HCT116 (cell line): ENCODE data around the gene PFKP. TPM values are rescaled to one million over a fixed set of nuclear protein-coding genes. Genes with fewer than 3 reads are reported as not detected.

ENCODE experiments used
- ATAC-seq: fragments of 200-7000 bp; cut with Tn5 transposase; 2 replicates; pipeline ENCODE4 v1.9.1; 2020; ENCODE audit warnings: mild to moderate bottlenecking, moderate library complexity
- BruUV-seq: library from RNA; stranded (reverse); fragments of 400-500 nt; replicated peaks from 2 replicates; lab custom pipeline; 2021; lab: Mats Ljungman, UMichigan
- CTCF ChIA-PET: fragments of 300-600 bp; sonication (Branson Sonifier 250); formaldehyde crosslinking; loops from one replicate; lab custom pipeline; 2021; ENCODE audit warnings: antibody characterized with exemption; lab: Charles Lee
- POLR2A ChIA-PET: fragments of 300-600, 350-600 bp; sonication (Branson Sonifier 250); formaldehyde crosslinking; loops from one replicate; lab custom pipeline; 2021; ENCODE audit warnings: antibody characterized with exemption; lab: Charles Lee
- RAD21 ChIA-PET, 2 experiments: fragments of 300-600 bp; sonication (Branson Sonifier 250); formaldehyde crosslinking; loops; one replicate each; lab custom pipeline; 2023; ENCODE audit warnings: low total read pairs in 2 of 2; ENCODE audit not compliant: uncharacterized antibody in 2 of 2, unreplicated experiment in 2 of 2, low non-redundant PET in 1 of 2; lab: Charles Lee
- DNase-seq: peaks from one replicate; pipeline ENCODE4 v3.0.0-alpha.2; 2010; ENCODE audit warnings: low read depth, low spot score
- H2AFZ ChIP-seq: fragments of 200-600 bp; shearing (Covaris generic), sonication (generic); 2 replicates; pipeline ENCODE4 v1.6.1; 2017; ENCODE audit warnings: low read depth, mixed run types, mixed read lengths, antibody characterized with exemption, low read length; ENCODE audit not compliant: poor library complexity, severe bottlenecking
- H3K27ac ChIP-seq: 2 replicates; pipeline ENCODE4 v1.5.1; 2012; ENCODE audit warnings: low read depth, low read length
- H3K27me3 ChIP-seq: fragments of 200-600 bp; sonication (generic); 2 replicates; pipeline ENCODE4 v1.6.1; 2016; ENCODE audit warnings: mixed run types, low read length, mixed read lengths; ENCODE audit not compliant: insufficient read depth
- H3K36me3 ChIP-seq, 2 experiments: fragments of 200-500 bp in 1 of 2; fragments of 200-600 bp in 1 of 2; sonication (Bioruptor generic) in 1 of 2; sonication (generic) in 1 of 2; 2 replicates each; pipeline versions ENCODE4 v1.5.1 to v1.6.1; 2014 to 2016; ENCODE audit warnings: low read length in 2 of 2, inconsistent platforms in 1 of 2, mixed read lengths in 1 of 2, mixed run types in 1 of 2; ENCODE audit not compliant: insufficient read depth in 2 of 2, control insufficient read depth in 1 of 2
- H3K4me1 ChIP-seq, 2 experiments: fragments of 200-600 bp in 1 of 2; sonication (generic) in 1 of 2; 2 replicates each; pipeline versions ENCODE4 v1.5.1 to v1.6.1; 2012 to 2017; ENCODE audit warnings: low read length in 2 of 2, inconsistent platforms in 1 of 2, mild to moderate bottlenecking in 1 of 2, mixed read lengths in 1 of 2, mixed run types in 1 of 2, moderate library complexity in 1 of 2; ENCODE audit not compliant: insufficient read depth in 2 of 2, control insufficient read depth in 1 of 2
- H3K4me2 ChIP-seq: fragments of 200-600 bp; sonication (generic); 2 replicates; pipeline ENCODE4 v1.6.1; 2017; ENCODE audit warnings: mixed run types, low read length, mixed read lengths
- H3K4me3 ChIP-seq, 2 experiments: fragments of 200-600 bp in 1 of 2; sonication (generic) in 1 of 2; replicated peaks in 1 of 2; 2 replicates each; pipeline ENCODE4 v1.5.1; 2011 to 2016; ENCODE audit warnings: low read length in 2 of 2, control low read depth in 1 of 2, low read depth in 1 of 2, mild to moderate bottlenecking in 1 of 2, mixed read lengths in 1 of 2, mixed run types in 1 of 2
- H3K79me2 ChIP-seq: fragments of 200-600 bp; sonication (generic); 2 replicates; pipeline ENCODE4 v1.6.1; 2017; ENCODE audit warnings: mild to moderate bottlenecking, mixed run types, low read length, moderate library complexity, mixed read lengths; ENCODE audit not compliant: insufficient read depth
- H3K9ac ChIP-seq: fragments of 200-600 bp; sonication (generic); 2 replicates; pipeline ENCODE4 v1.6.1; 2016; ENCODE audit warnings: low read length, mixed read lengths
- H3K9me2 ChIP-seq: fragments of 200-600 bp; sonication (generic), shearing (Covaris generic); 2 replicates; pipeline ENCODE4 v1.6.1; 2017; ENCODE audit warnings: mixed run types, mild to moderate bottlenecking, moderate library complexity; ENCODE audit not compliant: insufficient read depth
- H3K9me3 ChIP-seq, 2 experiments: fragments of 200-500 bp in 1 of 2; fragments of 200-600 bp in 1 of 2; sonication (Bioruptor generic) in 1 of 2; sonication (generic) in 1 of 2; 2 replicates each; pipeline ENCODE4 v1.6.1; 2014 to 2017; ENCODE audit warnings: low read length in 2 of 2, mixed read lengths in 2 of 2, inconsistent platforms in 1 of 2, low read depth in 1 of 2, mild to moderate bottlenecking in 1 of 2, mixed run types in 1 of 2, moderate library complexity in 1 of 2; ENCODE audit not compliant: control insufficient read depth in 1 of 2, insufficient read depth in 1 of 2
- H4K20me1 ChIP-seq: fragments of 200-600 bp; sonication (generic), shearing (Covaris generic); 2 replicates; pipeline ENCODE4 v1.6.1; 2017; ENCODE audit warnings: mixed run types, mild to moderate bottlenecking, moderate library complexity; ENCODE audit not compliant: insufficient read depth
- ATF3 ChIP-seq: IDR thresholded peaks from 2 replicates; pipeline ENCODE4 v1.6.1; 2012
- CBX3 ChIP-seq: IDR thresholded peaks from 2 replicates; pipeline ENCODE4 v1.6.1; 2012; ENCODE audit warnings: low read depth
- CEBPB ChIP-seq: IDR thresholded peaks from 2 replicates; pipeline ENCODE4 v1.6.1; 2012; ENCODE audit warnings: low read depth
- EGR1 ChIP-seq: IDR thresholded peaks from 2 replicates; pipeline ENCODE4 v1.6.1; 2012; ENCODE audit warnings: low read depth
- ELF1 ChIP-seq: IDR thresholded peaks from 2 replicates; pipeline ENCODE4 v1.6.1; 2012; ENCODE audit warnings: low read depth, borderline replicate concordance
- EZH2phosphoT487 ChIP-seq: fragments of 200-600 bp; IDR thresholded peaks from 2 replicates; pipeline ENCODE4 v1.6.1; 2018; ENCODE audit warnings: antibody characterized with exemption, borderline replicate concordance
- FOSL1 ChIP-seq: IDR thresholded peaks from 2 replicates; pipeline ENCODE4 v1.6.1; 2012; ENCODE audit warnings: low read depth
- MAX ChIP-seq: IDR thresholded peaks from 2 replicates; pipeline ENCODE4 v1.6.1; 2012
- POLR2A ChIP-seq: IDR thresholded peaks from 2 replicates; pipeline ENCODE4 v1.7.0; 2011; ENCODE audit warnings: borderline replicate concordance; ENCODE audit not compliant: insufficient read depth, insufficient read length; ENCODE audit errors: extremely low read depth
- POLR2AphosphoS5 ChIP-seq: IDR thresholded peaks from 2 replicates; pipeline ENCODE4 v1.6.1; 2011; ENCODE audit warnings: mild to moderate bottlenecking, low read depth, low read length, moderate library complexity
- RAD21 ChIP-seq: IDR thresholded peaks from 2 replicates; pipeline ENCODE4 v1.6.1; 2012; ENCODE audit warnings: low read depth, mild to moderate bottlenecking
- REST ChIP-seq: IDR thresholded peaks from 2 replicates; pipeline ENCODE4 v1.6.1; 2012; ENCODE audit warnings: low read depth
- SIN3A ChIP-seq: IDR thresholded peaks from 2 replicates; pipeline ENCODE4 v1.6.1; 2012; ENCODE audit warnings: low read depth
- SP1 ChIP-seq: IDR thresholded peaks from 2 replicates; pipeline ENCODE4 v1.6.1; 2012; ENCODE audit warnings: low read depth
- TCF7L2 ChIP-seq: IDR thresholded peaks from 2 replicates; pipeline ENCODE4 v1.7.0; 2011; ENCODE audit warnings: borderline replicate concordance, inconsistent platforms; ENCODE audit not compliant: insufficient read depth, insufficient read length; ENCODE audit errors: extremely low read depth
- ZBTB33 ChIP-seq: IDR thresholded peaks from 2 replicates; pipeline ENCODE4 v1.6.1; 2011; ENCODE audit warnings: mild to moderate bottlenecking, low read length, moderate library complexity; ENCODE audit not compliant: insufficient replicate concordance; ENCODE audit errors: extremely low read depth
- ZFX ChIP-seq: fragments of 450-650 bp; IDR thresholded peaks from 2 replicates; pipeline ENCODE4 v1.6.1; 2017
- ZNF274 ChIP-seq: fragments of 200-500 bp; sonication (Bioruptor generic); IDR thresholded peaks from 2 replicates; pipeline ENCODE4 v1.6.1; 2014; ENCODE audit warnings: mild to moderate bottlenecking, low read depth, low read length, inconsistent platforms
- intact Hi-C: fragments of 100-400 bp; cut with micrococcal nuclease; formaldehyde crosslinking; loops from 2 replicates; pipeline ENCODE4 v1.10.0; 2022
- total RNA-seq: library from RNA; stranded (reverse); gene quantifications from one replicate; pipeline ENCODE4 v1.2.1, GENCODE V29; 2021; ENCODE audit not compliant: unreplicated experiment

Gene PFKP
- total RNA-seq, 1 experiment from 2014 or later: 237 TPM

GRCh38 chr10:3067859-3068179 is 471 bp downstream of the PFKP start:
- Histone ChIP-seq H3K9me3 (no peaks in the 10 kb centered on the region), H3K27me3 (no peaks in the 10 kb centered on the region), H3K79me2 (peaks cover 55% of the 10 kb centered on the region), H4K20me1 (peaks cover 12% of the 10 kb centered on the region; the same call in 1 of the 2 replicates), H3K9ac (peak overlapping the region; percentile 99), H3K27ac (peak overlapping the region; percentile 89), H3K9me2 (no peaks in the 10 kb centered on the region), H3K4me3 (peak overlapping the region; percentile 87 to 98), H3K4me1 (peaks cover 25 to 46% of the 10 kb centered on the region in 2 experiments), H2AFZ (no peak overlapping the region), H3K4me2 (peak overlapping the region; percentile 87), H3K36me3 (peaks cover 7 to 26% of the 10 kb centered on the region in 2 experiments)
- ATAC-seq (peak; percentile 6), DNase-seq (no peak)
- TF ChIP-seq ZFX (no peak), ELF1 (no peak), RAD21 (no peak), EGR1 (no peak), POLR2AphosphoS5 (no peak), SIN3A (no peak), SP1 (no peak), ZBTB33 (no peak), ZNF274 (no peak), REST (no peak), FOSL1 (no peak), CBX3 (no peak), CEBPB (no peak), ATF3 (no peak), POLR2A (no peak), EZH2phosphoT487 (no peak), MAX (no peak), TCF7L2 (no peak)
- intact Hi-C loops: no loop called here
- ChIA-PET RAD21 (no interaction called here), CTCF (no interaction called here), POLR2A (no interaction called here)
- BruUV-seq: TSS peak; percentile 28
